HG03354 (cell line): ENCODE results near the gene KTN1.
A peak's percentile ranks its signal among the peaks of the same experiment; 100 is the strongest.

Experiments used
- ATAC-seq: cut with Tn5 transposase; IDR thresholded peaks from one replicate; pipeline ENCODE4 v1.9.1; 2021; ENCODE audit warnings: mild to moderate bottlenecking; ENCODE audit not compliant: unreplicated experiment, poor library complexity, severe bottlenecking

Gene KTN1, protein sequence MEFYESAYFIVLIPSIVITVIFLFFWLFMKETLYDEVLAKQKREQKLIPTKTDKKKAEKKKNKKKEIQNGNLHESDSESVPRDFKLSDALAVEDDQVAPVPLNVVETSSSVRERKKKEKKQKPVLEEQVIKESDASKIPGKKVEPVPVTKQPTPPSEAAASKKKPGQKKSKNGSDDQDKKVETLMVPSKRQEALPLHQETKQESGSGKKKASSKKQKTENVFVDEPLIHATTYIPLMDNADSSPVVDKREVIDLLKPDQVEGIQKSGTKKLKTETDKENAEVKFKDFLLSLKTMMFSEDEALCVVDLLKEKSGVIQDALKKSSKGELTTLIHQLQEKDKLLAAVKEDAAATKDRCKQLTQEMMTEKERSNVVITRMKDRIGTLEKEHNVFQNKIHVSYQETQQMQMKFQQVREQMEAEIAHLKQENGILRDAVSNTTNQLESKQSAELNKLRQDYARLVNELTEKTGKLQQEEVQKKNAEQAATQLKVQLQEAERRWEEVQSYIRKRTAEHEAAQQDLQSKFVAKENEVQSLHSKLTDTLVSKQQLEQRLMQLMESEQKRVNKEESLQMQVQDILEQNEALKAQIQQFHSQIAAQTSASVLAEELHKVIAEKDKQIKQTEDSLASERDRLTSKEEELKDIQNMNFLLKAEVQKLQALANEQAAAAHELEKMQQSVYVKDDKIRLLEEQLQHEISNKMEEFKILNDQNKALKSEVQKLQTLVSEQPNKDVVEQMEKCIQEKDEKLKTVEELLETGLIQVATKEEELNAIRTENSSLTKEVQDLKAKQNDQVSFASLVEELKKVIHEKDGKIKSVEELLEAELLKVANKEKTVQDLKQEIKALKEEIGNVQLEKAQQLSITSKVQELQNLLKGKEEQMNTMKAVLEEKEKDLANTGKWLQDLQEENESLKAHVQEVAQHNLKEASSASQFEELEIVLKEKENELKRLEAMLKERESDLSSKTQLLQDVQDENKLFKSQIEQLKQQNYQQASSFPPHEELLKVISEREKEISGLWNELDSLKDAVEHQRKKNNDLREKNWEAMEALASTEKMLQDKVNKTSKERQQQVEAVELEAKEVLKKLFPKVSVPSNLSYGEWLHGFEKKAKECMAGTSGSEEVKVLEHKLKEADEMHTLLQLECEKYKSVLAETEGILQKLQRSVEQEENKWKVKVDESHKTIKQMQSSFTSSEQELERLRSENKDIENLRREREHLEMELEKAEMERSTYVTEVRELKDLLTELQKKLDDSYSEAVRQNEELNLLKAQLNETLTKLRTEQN (N-terminal part only)

DNA sequence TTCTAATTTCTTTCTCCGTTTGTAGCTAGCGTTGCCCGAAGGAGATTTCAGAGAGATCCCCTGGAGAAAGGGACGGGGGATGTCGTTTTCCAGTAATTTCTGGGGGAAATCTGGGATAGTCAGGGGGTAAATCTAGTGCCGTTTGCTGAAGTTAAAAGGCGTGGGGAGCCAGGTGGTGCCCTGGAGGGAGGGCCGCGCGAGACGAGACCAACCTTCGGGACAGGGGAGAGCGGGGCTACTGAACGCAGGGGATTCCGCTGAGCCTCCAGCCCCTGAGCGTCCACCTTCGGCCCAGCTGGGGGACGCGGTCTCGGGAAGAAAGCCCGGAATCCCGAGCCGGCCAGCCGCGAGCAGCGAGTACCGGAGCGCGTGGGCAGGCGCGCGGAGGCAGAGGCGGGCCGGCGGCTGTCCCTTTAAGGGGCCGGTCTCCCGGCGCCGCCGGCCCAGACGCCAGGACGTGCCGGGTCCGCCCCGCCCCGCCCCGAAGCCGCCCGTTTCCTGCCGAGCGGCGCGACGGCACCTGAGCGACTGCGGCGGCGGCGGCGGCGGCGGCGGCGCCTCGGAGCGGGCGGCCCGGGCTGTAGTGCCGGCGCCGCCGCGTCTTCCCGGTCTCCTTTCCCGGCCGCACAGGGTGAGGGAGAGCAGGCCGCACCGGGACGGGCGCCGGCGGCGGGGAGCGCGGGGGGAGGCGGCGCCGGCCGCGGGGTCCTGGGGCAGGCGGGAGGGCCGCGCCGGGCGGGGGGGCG, at the start of gene KTN1:
Gene KTN1, plus strand, starts transcription at position 484 of the 746 bp plus-strand sequence. CDS start 31,842 bp downstream, outside the sequence.
- ATAC-seq: peak; percentile 84

DNA sequence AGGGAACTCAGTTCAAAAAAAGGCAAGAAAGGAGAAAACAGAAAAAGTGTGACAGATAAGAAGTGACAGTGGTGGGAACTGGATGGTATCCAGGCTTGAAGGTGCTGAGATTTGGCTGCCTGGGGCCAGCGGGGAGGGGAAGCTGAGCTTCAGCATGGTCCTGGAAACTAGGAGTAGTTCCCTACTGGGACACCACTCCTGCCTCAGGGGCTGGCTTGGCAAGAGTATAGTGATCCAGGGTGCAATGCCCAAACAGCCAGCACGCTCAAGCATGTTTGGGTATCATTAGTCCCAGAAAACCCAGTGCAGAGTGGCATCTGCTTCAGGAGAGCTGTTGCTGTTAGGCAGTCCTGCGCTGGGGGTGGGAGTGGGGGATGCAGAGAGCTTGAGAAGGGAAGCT, 49.5 kb upstream of the KTN1 start:
- ATAC-seq: no peak

DNA sequence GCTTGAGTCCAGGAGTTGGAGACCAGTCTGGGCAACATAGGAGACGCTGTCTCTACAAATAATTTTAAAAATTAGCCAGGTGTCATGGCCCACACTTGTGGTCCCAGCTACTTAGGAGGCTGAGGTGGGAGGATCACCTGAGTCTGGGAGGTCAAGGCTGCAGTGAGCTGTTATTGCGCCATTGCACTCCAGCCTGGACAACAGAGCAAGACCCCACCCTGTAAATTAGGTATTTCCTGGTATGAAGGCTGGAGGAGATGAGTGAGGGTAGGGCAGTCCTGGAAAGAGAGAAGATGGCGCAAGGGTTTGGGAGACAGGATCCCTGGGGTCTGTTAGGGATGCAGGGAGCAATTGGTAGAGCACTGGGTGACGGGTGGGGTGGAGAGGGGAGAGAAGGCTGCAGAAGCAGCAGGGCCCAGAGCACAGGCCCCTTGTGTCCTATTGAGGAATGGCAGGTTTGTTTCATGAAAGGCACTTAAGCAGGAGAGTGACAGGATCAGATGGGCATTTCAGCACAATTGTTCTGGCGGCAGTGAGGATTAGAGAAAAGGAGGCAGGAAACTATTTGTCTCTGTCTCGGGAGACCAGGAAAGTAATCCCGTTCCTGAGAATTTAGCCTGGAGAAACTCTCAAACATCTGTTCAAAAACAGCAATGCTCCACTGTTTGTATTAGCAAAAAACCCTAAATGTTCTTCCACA, 47.2 kb upstream of the KTN1 start:
- ATAC-seq: no peak

DNA sequence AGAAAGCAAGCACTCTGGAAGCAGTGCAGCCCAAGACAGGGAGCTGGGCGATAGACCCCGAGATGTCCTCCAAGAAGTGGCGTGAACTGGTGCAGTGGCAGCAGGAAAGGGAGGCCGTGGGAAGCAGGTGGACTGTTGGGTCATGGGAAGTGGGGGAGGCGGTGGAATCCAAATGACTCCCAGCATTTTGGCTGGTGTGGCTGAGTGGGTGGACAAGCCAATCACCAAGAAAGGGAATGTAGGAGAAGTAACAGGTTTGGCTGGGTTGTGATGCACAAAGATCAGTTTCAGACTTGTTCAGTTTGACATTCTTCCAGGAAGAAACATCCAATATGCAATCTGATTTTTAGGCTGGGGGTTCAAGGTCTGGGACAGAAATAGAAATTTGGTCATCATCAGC, 46.0 kb upstream of the KTN1 start:
- ATAC-seq: no peak

DNA sequence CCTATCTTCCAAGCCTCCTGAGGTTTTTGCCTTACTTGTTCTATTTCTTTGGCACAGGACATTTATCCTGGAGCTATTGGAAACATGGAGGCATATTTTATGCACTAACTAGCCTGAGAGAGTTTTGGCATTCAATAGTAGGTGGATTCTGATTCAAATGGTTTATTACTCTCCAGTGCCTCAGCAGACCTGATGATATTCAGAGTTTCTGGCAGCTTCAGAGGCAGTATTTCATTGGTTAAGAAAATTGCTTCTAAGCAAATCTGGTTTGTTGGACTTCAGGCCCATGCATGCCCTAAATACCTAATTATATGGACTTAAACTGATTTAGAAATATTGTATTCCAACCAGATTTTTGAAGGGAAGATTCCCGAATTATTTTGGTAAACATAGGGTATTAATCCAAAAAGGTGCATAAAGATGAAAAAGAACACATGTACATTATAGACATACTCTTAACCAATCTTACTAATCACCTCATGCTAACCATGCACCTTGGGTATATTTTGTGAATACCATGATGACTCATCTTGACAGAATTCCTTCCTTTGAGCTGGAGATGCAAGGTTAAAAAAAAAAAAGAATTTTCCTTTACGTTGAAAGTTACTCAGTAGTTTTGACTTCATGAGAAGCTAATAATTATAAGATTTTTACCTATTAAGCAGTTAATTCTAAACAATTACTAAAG, 44.3 kb upstream of the KTN1 start:
- no peak for ATAC-seq

DNA sequence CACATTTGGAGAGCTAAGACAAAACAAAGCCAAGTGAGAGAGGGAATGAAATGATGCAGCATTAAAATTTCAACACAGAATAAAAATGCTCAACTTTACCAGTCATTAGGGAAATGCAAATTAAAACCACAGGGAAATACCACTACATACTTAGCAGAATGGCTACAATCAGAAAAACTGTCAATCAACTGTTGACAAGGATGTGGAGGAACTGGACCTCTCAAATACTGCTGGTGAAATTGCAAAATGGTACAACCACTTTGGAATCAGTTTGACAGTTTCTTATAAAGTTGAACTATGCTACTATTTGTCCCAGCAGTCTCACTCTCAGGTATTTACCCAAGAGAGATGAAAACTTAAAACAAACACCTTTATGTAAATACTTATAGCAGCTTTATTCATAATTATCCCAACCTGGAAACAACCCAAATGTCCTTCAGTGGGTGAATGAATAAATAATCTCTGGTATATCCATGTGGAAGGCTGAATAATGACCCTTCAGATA, 43.8 kb upstream of the KTN1 start:
- no peak for ATAC-seq

DNA sequence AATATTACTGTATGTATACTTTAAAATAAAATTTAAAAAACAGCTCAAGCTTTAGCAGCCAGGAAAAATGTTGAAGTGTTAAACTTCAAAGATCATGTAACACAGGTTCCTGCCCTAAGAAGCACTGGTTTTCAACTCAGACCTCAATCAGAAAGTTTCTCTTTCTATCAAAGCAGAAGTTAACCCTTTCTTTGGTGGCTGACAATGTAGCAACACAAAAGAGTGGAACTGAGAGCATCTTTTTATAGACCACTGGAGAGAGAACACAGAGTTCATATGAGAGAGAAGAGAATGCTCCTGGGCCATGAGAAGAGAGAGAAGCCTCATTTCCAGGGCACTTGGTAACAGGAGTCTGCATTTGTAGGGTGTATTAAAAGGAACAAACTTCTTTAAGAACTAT, 42.2 kb upstream of the KTN1 start:
- no peak for ATAC-seq

DNA sequence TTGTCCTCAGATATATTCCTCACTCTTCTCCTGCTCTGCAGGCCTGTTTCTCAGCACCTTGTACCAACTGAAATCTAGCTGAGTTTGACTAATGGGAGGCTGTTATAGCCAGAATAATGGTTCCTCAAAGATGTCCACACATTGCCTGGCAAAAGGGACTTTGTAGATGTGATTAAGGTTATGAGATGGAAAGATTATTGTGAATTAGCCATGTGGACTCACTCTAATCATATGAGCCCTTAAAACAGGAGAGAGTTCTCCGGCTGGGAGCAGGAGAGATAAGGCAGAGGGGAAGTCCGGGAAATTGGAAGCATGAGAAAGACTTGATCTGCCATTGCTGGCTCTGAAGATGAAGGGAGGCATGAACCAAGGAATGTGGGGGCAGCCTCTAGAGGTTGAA, 40.0 kb upstream of the KTN1 start:
- no peak for ATAC-seq

DNA sequence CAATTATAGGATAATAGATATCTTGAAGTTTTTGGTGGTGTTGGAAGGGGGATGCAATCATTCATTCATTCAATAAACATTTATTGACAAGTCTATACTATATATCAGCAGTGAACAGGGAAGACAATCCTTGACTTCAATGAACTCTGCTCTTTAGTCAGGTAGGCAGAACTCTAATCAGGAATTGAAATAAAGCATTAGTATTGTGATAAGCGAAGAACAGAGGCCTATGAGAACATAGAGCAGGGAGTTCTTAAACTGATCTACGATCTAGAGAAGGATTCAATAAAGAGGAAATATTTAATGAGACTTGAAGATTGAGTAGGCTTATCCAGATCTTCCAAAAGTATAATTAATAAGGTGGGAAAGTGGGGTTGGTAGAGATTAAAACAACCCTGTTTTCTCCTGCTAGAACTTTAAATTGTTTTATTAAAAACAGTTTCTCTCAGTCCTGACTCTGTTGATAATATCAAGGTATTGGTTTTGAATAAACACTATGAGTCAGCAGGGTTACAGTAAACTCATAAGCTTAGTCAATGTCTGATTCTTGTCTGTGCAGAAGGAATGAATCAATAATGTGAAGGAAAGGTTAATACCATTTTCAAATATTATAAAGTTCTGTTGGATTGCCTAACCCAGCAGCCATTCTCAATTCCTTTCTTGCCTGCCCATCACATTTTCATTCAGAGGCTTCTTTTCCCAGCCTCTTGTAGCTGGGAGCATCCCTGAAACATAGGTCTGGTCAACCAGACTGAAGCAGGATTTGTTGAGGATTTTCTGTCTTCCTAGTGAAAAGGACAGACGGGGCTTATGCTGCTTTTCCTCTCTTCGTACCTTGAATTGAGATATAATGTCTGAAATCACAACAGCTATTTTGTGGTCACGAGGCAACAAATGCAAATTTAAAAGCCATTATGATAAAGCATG, 38.9 kb upstream of the KTN1 start:
- ATAC-seq: no peak

DNA sequence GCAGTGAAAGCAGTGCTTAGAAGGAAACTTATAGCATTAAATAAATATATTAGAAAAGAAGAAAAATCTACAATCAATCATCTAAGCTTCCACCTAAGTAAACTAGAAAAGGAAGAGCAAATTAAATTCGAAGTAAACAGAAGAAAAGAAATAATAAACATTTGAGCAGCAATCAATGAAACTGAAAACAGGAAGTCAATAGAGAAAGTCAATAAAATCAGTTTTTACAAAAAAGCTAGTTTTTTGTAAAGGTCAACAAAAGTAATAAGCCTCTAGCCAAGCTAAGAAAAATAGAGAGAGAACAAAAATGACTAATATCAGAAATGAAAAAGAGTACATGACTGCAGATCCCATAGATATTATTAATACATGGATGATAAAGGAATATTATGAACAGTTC, 34.2 kb upstream of the KTN1 start:
- ATAC-seq: peak; percentile 12

DNA sequence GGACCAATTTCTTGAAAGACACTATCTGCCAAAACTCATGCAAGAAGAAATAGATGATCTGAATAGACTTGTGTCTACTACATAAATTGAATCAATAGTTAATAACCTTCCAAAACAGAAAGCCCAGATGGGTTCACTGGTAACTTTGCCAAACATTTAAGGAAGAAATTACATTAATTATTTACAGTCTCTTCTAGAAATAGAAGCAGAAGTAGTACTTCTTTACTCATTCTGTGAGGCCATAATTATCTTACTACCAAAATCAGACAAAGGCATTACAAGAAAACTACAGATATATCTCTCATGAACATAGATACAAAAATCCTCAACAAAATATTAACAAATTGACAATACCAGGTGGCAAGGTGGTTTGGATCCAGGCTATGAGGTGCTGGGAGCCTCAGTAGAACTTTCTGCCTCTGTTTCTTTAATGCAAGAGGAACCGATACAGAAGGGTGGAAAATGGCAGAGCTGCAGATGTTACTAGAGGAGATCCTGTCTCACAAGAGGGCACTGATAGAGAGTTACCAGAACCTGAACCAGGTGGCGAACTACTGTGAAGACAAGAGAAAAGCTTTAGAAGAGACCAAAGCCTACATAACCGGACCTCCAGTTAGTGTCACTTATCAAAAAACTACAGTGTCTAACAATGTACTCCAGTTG, 33.7 kb upstream of the KTN1 start:
- peak; percentile 71 for ATAC-seq

DNA sequence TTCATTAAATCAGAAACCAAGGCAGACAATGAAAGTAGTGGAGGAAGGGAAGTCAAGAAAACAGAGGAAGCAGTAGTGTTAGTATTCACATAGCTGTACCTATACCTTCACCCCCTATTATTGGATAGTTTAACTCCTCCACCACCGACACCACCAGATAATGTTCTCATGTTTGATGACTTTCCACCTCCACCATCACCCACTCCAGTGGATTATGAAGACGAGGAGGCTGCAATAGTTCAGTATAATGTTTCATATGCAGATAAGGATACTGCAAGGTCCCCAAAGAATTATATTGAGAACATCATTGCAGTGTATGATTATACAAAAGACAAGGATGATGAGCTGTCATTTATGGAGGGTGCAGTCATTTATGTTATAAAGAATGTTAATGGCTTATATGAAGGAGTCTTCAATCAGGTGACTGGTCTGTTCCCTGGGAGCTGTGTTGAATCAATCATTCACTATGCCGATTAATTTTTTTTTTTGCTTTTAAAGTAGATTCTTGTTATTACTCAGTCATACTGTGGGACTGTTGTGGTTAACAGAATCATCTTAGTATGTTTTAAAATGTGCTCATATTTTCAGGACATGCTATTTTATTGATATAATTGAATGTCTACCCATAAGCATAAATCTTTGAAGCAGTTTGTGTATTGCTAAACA, 32.2 kb upstream of the KTN1 start:
- peak; percentile 57 for ATAC-seq

DNA sequence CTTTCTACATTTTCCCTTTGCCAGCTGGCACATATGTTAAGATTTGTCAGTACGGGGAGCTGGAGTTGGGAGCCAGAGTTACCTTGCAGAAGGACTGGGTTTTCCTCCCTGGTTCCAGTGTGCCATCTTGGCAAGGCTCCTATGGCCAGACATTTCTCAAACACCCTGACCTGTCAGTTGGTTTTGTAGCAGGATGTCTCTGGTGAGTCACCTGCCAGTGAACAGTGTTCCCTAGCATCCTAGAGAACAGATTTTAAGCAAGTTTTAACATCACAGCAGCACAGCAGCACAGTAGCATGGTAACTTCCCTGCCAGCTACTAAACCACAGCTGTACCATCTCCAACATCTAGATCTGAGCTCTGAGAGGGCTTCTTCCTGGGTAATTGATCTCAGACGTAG, 26.2 kb upstream of the KTN1 start:
- no peak for ATAC-seq

DNA sequence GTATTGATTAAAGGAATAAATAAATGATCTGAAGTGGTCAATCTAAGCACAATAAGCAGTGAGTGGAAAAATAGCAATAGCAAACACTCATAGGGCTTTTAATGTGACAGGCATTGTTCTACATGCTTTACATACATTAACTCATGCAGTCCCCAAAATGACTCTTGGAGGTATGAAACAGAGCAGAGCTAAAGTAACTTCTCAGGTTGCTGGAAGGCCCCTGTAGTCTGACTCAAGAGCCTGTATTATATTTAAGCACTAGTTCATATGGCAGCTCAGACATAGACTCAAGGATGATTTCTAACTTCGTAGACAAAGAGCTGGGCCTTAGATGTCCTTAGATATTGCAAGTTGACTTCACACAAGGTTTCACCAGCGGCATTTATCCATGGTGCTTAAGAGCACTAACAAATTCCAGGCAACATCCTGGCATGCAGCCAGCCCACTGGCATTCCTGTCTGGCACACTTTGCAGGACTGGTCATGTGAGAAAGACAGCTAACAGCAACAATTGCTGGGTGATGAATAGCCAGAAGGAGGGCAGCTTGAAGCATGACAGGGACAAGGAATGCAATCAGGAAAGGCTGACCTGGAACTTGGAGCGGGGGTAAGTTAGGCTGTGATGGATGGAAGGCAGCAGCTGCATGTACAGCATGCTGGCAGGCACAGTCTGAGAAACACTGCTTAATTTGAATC, 22.9 kb upstream of the KTN1 start:
- no peak for ATAC-seq

DNA sequence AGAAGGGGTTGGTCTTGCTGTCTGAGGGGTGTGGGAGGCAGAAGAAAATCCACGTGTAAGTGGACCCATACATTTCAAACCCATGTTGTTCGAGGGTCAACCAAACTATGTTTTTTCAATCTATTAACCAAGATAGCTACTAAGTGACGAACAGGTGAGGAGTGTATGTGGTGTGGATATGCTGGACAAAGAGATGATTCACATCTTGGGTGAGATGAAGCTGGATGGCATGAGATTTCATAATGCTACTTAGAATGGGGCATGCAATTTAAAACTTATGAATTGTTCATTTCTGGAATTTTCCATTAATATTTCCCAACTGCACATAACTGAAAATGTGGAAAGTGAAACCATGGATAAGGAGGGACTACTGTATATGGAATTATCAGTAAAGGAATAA, 17.9 kb upstream of the KTN1 start:
- no peak for ATAC-seq

DNA sequence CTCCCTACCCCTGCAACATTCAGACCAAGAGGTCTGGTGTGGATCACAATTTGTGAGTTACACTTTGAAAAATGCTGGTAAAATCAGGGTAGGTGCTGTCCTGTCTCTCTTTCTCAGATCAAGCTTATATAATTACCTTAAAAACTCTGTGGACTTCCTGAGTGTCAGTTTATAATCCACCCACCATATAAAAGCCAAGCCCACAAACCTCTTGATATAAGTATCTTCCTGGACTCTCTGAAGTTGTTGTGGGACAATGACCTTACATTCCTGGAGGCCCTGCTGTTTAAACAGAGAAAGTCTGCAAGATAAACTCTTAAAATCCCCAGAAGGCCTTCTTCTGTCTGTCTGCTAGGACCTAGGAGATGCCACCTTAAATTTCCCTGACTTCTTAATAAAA, 11.4 kb upstream of the KTN1 start:
- ATAC-seq: no peak
